ENCODE measurements around the gene EXOC4.

EXOC4 gene

DNA sequence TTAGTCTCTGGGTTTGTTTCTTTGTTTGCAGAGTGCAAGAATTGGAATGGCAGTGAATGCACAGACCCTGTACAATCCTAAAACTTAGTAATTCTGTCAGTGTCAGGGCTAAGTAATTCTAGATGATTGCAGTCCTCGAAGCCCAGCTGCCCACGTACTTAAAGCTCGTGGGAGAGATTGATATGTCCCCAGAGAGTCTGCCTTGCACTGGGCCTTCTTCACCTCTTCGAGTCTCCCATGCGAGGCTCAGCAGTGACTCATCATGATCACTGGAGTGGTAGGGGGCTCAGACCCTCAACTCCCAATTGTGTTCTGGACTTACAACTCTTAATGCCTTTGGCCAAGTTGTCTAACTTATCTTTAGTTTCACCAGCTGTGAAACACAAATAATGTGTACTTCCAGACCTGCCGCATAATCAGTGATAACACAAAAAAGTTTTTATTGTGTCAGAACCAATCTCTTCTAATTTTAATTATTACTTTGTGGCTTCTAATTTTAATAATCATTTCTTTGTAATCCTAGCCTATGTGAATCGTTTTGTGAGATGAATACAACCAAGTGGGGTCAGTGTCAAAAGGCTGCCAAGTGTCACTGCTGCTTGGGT, 528.7 kb downstream of the EXOC4 start:
- H3K9ac ChIP-seq (ENCODE audit: low read length in 5 of 5): no peak overlapping the region
- H3K4me1 ChIP-seq (ENCODE audit: control insufficient read depth in 5 of 5, insufficient read depth in 5 of 5, low read length in 5 of 5): no peaks in the 10 kb centered on the region
- no peak overlapping the region for H3K27ac ChIP-seq (ENCODE audit: low read depth, low read length)
- H3K36me3 ChIP-seq (ENCODE audit: control insufficient read depth in 5 of 5, insufficient read depth in 5 of 5, low read length in 5 of 5): no peaks in the 10 kb centered on the region
- H3K4me3 ChIP-seq (ENCODE audit: low read depth in 1 of 5, low read length in 5 of 5): no peak overlapping the region
- H3K9me3 ChIP-seq (ENCODE audit: control insufficient read depth in 5 of 5, low read length in 5 of 5): no peaks in the 10 kb centered on the region
- H3K27me3 ChIP-seq (ENCODE audit: control insufficient read depth in 5 of 5, insufficient read depth in 4 of 5, low read length in 5 of 5): no peaks in the 10 kb centered on the region

DNA sequence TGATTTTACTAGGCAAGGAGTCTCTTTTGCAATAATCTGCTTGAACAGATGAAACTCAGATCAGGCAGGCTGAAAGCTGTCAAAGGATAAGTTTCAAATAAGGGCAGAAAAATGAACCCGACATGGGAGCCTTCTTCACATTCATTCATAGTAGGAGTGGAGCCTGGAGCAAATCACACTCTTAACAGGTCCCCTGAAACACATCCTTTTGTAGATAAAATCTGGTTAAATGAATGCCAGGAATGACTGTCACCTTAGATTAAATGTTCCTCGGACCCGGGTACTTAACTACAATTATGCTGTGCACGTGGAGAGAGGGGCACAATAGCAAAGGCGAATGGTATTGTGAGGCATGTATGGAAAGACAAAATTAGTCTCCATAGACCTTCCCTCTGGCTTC, 529.6 kb downstream of the EXOC4 start:
- Histone ChIP-seq H3K9ac (ENCODE audit: low read length in 5 of 5) (no peak overlapping the region), H3K4me1 (ENCODE audit: control insufficient read depth in 5 of 5, insufficient read depth in 5 of 5, low read length in 5 of 5) (no peaks in the 10 kb centered on the region), H3K27me3 (ENCODE audit: control insufficient read depth in 5 of 5, insufficient read depth in 4 of 5, low read length in 5 of 5) (no peaks in the 10 kb centered on the region), H3K9me3 (ENCODE audit: control insufficient read depth in 5 of 5, low read length in 5 of 5) (no peaks in the 10 kb centered on the region), H3K36me3 (ENCODE audit: control insufficient read depth in 5 of 5, insufficient read depth in 5 of 5, low read length in 5 of 5) (no peaks in the 10 kb centered on the region), H3K4me3 (ENCODE audit: low read depth in 1 of 5, low read length in 5 of 5) (no peak overlapping the region), H3K27ac (ENCODE audit: low read depth, low read length) (no peak overlapping the region)

DNA sequence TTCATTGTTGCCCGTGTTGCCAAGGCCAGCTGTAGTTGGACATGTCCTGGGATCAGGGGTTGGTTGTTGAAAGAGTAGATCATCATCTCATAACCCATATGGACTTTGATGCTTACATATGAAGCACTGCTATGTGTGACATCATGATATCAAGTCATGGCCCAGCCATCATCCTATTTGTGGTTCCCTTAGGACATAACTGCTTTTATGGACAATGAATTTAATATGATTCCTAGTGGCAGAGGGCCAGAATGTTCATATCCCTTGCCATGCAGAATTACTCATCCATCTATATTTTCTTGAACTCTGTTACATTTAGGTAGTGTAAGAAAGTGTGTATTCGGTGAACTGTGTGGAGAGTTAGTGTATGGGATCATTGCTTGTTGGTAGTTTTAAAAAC, 530.4 kb downstream of the EXOC4 start:
- no peaks in the 10 kb centered on the region for H3K9me3 ChIP-seq (ENCODE audit: control insufficient read depth in 5 of 5, low read length in 5 of 5)
- no peaks in the 10 kb centered on the region for H3K36me3 ChIP-seq (ENCODE audit: control insufficient read depth in 5 of 5, insufficient read depth in 5 of 5, low read length in 5 of 5)
- H3K4me1 ChIP-seq (ENCODE audit: control insufficient read depth in 5 of 5, insufficient read depth in 5 of 5, low read length in 5 of 5): no peaks in the 10 kb centered on the region
- H3K4me3 ChIP-seq (ENCODE audit: low read depth in 1 of 5, low read length in 5 of 5): no peak overlapping the region
- no peak overlapping the region for H3K9ac ChIP-seq (ENCODE audit: low read length in 5 of 5)
- no peaks in the 10 kb centered on the region for H3K27me3 ChIP-seq (ENCODE audit: control insufficient read depth in 5 of 5, insufficient read depth in 4 of 5, low read length in 5 of 5)
- H3K27ac ChIP-seq (ENCODE audit: low read depth, low read length): no peak overlapping the region

DNA sequence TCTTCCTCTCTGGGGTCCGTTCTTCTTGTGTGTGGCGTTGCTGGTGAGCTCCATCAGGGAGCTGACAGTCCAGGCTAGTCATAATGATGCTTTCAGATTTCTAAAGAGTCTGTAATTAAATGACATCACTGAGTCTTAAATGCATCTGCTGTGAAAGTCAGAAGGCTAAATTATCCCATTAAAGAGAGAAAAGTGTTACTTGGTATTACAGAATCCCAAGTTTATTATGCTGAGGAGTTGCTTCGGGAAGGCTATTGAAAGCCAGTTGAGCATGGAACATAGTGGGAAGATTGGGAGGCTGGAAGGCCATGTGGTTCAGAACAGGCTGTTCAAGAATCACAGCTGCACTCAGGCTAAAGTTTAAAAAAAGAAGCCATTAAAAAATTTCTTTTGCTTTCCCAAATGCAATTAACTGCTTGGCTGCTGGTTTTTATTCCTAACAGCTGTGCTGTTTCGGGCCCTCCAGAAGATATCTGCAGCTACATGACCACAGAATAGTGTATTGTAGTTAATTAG, 531.7 kb downstream of the EXOC4 start:
- no peaks in the 10 kb centered on the region for H3K27me3 ChIP-seq (ENCODE audit: control insufficient read depth in 5 of 5, insufficient read depth in 4 of 5, low read length in 5 of 5)
- H3K9ac ChIP-seq (ENCODE audit: low read length in 5 of 5): no peak overlapping the region
- H3K9me3 ChIP-seq (ENCODE audit: control insufficient read depth in 5 of 5, low read length in 5 of 5): no peaks in the 10 kb centered on the region
- H3K27ac ChIP-seq (ENCODE audit: low read depth, low read length): no peak overlapping the region
- H3K4me1 ChIP-seq (ENCODE audit: control insufficient read depth in 5 of 5, insufficient read depth in 5 of 5, low read length in 5 of 5): no peaks in the 10 kb centered on the region
- no peak overlapping the region for H3K4me3 ChIP-seq (ENCODE audit: low read depth in 1 of 5, low read length in 5 of 5)
- H3K36me3 ChIP-seq (ENCODE audit: control insufficient read depth in 5 of 5, insufficient read depth in 5 of 5, low read length in 5 of 5): no peaks in the 10 kb centered on the region

DNA sequence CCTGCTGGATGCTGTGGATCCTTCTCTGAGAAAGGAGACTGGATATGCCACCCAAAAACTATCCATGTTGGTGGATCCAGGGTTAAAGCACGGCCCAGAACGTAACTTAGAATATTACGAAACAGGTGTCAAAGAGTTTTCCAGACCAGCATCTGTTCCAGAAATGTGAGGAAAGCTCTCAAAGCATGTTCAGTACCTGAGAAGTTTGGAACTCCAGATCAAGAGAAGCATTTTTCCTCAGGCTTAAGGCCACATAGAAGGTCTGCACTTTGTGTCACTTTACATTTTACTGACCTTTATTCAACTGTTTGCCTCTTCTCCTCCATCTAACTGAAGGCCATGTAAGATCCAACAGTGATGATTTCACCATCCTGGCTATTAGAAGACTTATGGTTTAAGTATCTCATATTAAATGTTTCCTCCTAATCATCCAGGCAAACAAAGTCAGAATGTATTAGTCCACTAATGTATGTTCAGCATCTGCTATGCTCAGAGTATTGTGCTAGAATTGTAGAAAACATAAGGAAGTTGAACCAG, 533.6 kb downstream of the EXOC4 start:
- Histone ChIP-seq H3K27me3 (ENCODE audit: control insufficient read depth in 5 of 5, insufficient read depth in 4 of 5, low read length in 5 of 5) (no peaks in the 10 kb centered on the region), H3K9ac (ENCODE audit: low read length in 5 of 5) (no peak overlapping the region), H3K27ac (ENCODE audit: low read depth, low read length) (no peak overlapping the region), H3K36me3 (ENCODE audit: control insufficient read depth in 5 of 5, insufficient read depth in 5 of 5, low read length in 5 of 5) (no peaks in the 10 kb centered on the region), H3K4me1 (ENCODE audit: control insufficient read depth in 5 of 5, insufficient read depth in 5 of 5, low read length in 5 of 5) (no peaks in the 10 kb centered on the region), H3K9me3 (ENCODE audit: control insufficient read depth in 5 of 5, low read length in 5 of 5) (no peaks in the 10 kb centered on the region), H3K4me3 (ENCODE audit: low read depth in 1 of 5, low read length in 5 of 5) (no peak overlapping the region)

DNA sequence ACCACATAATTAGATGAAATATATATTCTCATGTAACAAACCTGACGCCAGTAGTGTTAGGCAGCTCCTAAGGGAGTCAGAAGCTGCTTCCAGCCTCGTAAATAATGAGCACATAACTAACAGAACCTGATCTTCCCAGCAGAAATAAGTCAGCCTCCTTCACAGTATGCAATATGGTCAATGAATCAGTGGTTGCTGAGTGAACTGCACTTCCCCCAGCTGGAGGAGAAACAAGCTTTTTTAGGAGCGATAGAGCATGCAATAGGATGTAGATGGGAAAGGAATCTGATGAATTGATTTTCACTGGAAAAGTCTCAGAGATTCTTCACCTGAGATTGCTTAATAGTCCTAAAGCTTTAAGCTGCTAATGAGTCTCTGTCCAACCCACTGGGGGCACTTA, 537.1 kb downstream of the EXOC4 start:
- H3K4me3 ChIP-seq (ENCODE audit: low read depth in 1 of 5, low read length in 5 of 5): no peak overlapping the region
- no peaks in the 10 kb centered on the region for H3K27me3 ChIP-seq (ENCODE audit: control insufficient read depth in 5 of 5, insufficient read depth in 4 of 5, low read length in 5 of 5)
- H3K4me1 ChIP-seq (ENCODE audit: control insufficient read depth in 5 of 5, insufficient read depth in 5 of 5, low read length in 5 of 5): peaks cover 0 to 3% (median 0%) of the 10 kb centered on the region in 5 donors

DNA sequence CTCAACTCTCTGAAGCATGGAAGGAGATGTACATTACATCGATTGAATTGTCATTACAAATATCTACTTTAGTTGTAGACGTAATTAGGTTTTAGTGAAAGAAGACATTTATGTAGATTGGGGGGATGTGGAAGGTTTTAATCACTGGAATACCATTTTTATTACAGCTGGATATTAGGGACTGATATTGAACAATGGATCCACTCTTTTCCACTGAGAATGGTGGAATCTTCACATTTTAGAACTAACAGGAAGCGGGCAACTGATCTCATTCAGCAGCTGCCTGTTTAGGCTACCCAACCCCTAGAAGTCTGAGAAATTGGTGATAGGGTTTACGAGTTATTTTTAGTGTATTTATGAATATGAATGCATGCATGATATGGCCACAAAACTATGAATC, 538.0 kb downstream of the EXOC4 start:
- no peaks in the 10 kb centered on the region for H3K36me3 ChIP-seq (ENCODE audit: control insufficient read depth in 5 of 5, insufficient read depth in 5 of 5, low read length in 5 of 5)
- peaks cover 0 to 3% (median 0%) of the 10 kb centered on the region in 5 donors for H3K4me1 ChIP-seq (ENCODE audit: control insufficient read depth in 5 of 5, insufficient read depth in 5 of 5, low read length in 5 of 5)
- H3K4me3 ChIP-seq (ENCODE audit: low read depth in 1 of 5, low read length in 5 of 5): no peak overlapping the region
- no peaks in the 10 kb centered on the region for H3K27me3 ChIP-seq (ENCODE audit: control insufficient read depth in 5 of 5, insufficient read depth in 4 of 5, low read length in 5 of 5)
- H3K9ac ChIP-seq (ENCODE audit: low read length in 5 of 5): no peak overlapping the region
- H3K27ac ChIP-seq (ENCODE audit: low read depth, low read length): no peak overlapping the region
- no peaks in the 10 kb centered on the region for H3K9me3 ChIP-seq (ENCODE audit: control insufficient read depth in 5 of 5, low read length in 5 of 5)

More for the DNA sequence above, 537.1 kb downstream of the EXOC4 start:
- no peak overlapping the region for H3K9ac ChIP-seq (ENCODE audit: low read length in 5 of 5)
- H3K9me3 ChIP-seq (ENCODE audit: control insufficient read depth in 5 of 5, low read length in 5 of 5): no peaks in the 10 kb centered on the region
- H3K36me3 ChIP-seq (ENCODE audit: control insufficient read depth in 5 of 5, insufficient read depth in 5 of 5, low read length in 5 of 5): no peaks in the 10 kb centered on the region
- H3K27ac ChIP-seq (ENCODE audit: low read depth, low read length): no peak overlapping the region

DNA sequence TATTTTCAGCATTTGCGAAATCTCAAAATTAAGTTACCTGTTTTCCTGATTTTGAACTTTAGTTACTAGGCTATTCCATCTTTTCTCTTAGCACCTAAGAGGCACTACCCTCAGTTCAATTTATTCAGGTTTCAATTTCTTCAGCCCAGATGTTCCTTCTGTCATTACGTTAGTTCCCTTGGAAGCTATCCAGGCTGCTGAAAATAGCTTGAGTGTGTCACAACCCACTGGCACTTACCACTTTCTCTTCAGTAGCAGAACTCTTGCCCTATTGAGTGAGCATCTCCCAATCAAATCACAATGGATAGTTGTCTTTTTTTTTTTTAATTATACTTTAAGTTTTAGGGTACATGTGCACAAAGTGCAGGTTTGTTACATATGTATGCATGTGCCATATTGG, 541.6 kb downstream of the EXOC4 start:
- no peaks in the 10 kb centered on the region for H3K36me3 ChIP-seq (ENCODE audit: control insufficient read depth in 5 of 5, insufficient read depth in 5 of 5, low read length in 5 of 5)
- H3K9ac ChIP-seq (ENCODE audit: low read length in 5 of 5): no peak overlapping the region
- H3K27me3 ChIP-seq (ENCODE audit: control insufficient read depth in 5 of 5, insufficient read depth in 4 of 5, low read length in 5 of 5): no peaks in the 10 kb centered on the region
- H3K9me3 ChIP-seq (ENCODE audit: control insufficient read depth in 5 of 5, low read length in 5 of 5): no peaks in the 10 kb centered on the region
- H3K27ac ChIP-seq (ENCODE audit: low read depth, low read length): no peak overlapping the region
- no peak overlapping the region for H3K4me3 ChIP-seq (ENCODE audit: low read depth in 1 of 5, low read length in 5 of 5)
- H3K4me1 ChIP-seq (ENCODE audit: control insufficient read depth in 5 of 5, insufficient read depth in 5 of 5, low read length in 5 of 5): peaks cover 0 to 3% (median 0%) of the 10 kb centered on the region in 5 donors

DNA sequence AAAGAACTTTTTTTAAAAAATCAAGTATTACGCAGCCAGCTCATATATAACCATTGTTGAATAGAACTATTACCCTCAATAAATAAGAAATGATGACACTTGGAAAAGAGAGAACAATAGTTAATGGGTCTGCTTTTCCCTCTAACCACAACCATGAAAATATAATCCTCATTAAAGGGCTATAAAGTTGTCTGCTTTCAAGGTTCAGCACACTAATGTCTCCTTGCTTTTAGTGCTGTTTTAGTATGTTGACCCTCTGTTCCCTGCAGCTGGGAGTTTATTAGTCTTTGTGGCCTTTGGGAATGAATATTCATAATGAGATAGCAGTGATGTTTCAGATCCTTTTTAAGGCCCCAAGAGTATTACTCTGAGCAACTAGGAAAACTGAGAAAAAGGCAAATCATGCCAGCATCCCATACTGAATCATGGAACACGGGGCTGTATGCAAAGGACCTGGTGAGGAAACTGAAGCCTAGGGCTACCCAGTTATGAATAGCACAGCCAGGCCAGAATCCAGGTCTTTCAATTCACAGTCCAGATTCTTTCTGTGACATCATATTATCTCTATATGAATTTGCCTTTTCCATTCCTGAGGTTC, 542.3 kb downstream of the EXOC4 start:
- no peaks in the 10 kb centered on the region for H3K27me3 ChIP-seq (ENCODE audit: control insufficient read depth in 5 of 5, insufficient read depth in 4 of 5, low read length in 5 of 5)
- H3K9me3 ChIP-seq (ENCODE audit: control insufficient read depth in 5 of 5, low read length in 5 of 5): no peaks in the 10 kb centered on the region
- H3K36me3 ChIP-seq (ENCODE audit: control insufficient read depth in 5 of 5, insufficient read depth in 5 of 5, low read length in 5 of 5): no peaks in the 10 kb centered on the region
- no peak overlapping the region for H3K9ac ChIP-seq (ENCODE audit: low read length in 5 of 5)
- H3K4me3 ChIP-seq (ENCODE audit: low read depth in 1 of 5, low read length in 5 of 5): no peak overlapping the region
- peaks cover 0 to 3% (median 0%) of the 10 kb centered on the region in 5 donors for H3K4me1 ChIP-seq (ENCODE audit: control insufficient read depth in 5 of 5, insufficient read depth in 5 of 5, low read length in 5 of 5)
- no peak overlapping the region for H3K27ac ChIP-seq (ENCODE audit: low read depth, low read length)

Data from subcutaneous abdominal adipose tissue (tissue), 5 donors.